Measurements from ENCODE around the gene CHRM1.

CHRM1 gene

GRCh38 chr11:62925745-62926679 is 4.8 kb upstream of the CHRM1 start:
- Histone ChIP-seq H3K56ac (ENCODE audit: low read length) (peak overlapping the region; percentile 71), H2BK15ac (replicated peaks; ENCODE audit: low read depth) (no peak overlapping the region), H2AK5ac (ENCODE audit: low read length) (no peak overlapping the region), H3K4ac (ENCODE audit: low read depth, low read length) (no peak overlapping the region), H4K5ac (ENCODE audit: low read length) (no peak overlapping the region), H2BK5ac (ENCODE audit: low read length) (no peak overlapping the region), H3K9ac (ENCODE audit: low read length) (peak overlapping the region; percentile 43), H3K4me2 (ENCODE audit: low read length) (peak overlapping the region; percentile 67), H3K27ac (ENCODE audit: low read depth, low read length) (no peak overlapping the region), H3K4me1 (ENCODE audit: control insufficient read depth, low read depth, low read length) (peaks cover 2% of the 10 kb centered on the region), H3K27me3 (ENCODE audit: insufficient read depth, low read length, poor library complexity) (peaks cover 24% of the 10 kb centered on the region), H3K23ac (ENCODE audit: low read length) (no peak overlapping the region), H4K8ac (ENCODE audit: low read depth, low read length) (no peak overlapping the region), H3K79me2 (ENCODE audit: control insufficient read depth, insufficient read depth, low read length) (no peaks in the 10 kb centered on the region), H3K36me3 (ENCODE audit: control insufficient read depth, insufficient read depth, low read length) (no peaks in the 10 kb centered on the region), H3K79me1 (ENCODE audit: low read length) (no peaks in the 10 kb centered on the region), H3K4me3 (ENCODE audit: low read length) (peak overlapping the region; percentile 37), H3K18ac (ENCODE audit: low read length) (no peak overlapping the region), H2BK120ac (ENCODE audit: low read depth, low read length) (no peak overlapping the region)
- WGBS (ENCODE audit: extremely low coverage, insufficient coverage, low lambda C conversion rate), result no CpG with 5 or more reads among the region's 71 CpGs
- peak; percentile 56 for DNase-seq

- Histone ChIP-seq H3K79me1 (ENCODE audit: low read length) (no peaks in the 10 kb centered on the region), H4K8ac (ENCODE audit: low read depth, low read length) (no peak overlapping the region), H3K23ac (ENCODE audit: low read length) (no peak overlapping the region), H2BK5ac (ENCODE audit: low read length) (no peak overlapping the region), H3K4ac (ENCODE audit: low read depth, low read length) (no peak overlapping the region), H2BK15ac (replicated peaks; ENCODE audit: low read depth) (no peak overlapping the region), H4K5ac (ENCODE audit: low read length) (no peak overlapping the region), H3K4me2 (ENCODE audit: low read length) (peak overlapping the region; percentile 67), H3K4me3 (ENCODE audit: low read length) (no peak overlapping the region), H2AK5ac (ENCODE audit: low read length) (no peak overlapping the region), H3K56ac (ENCODE audit: low read length) (no peak overlapping the region), H3K79me2 (ENCODE audit: control insufficient read depth, insufficient read depth, low read length) (no peaks in the 10 kb centered on the region), H3K27ac (ENCODE audit: low read depth, low read length) (no peak overlapping the region), H3K27me3 (ENCODE audit: insufficient read depth, low read length, poor library complexity) (peaks cover 24% of the 10 kb centered on the region), H2BK120ac (ENCODE audit: low read depth, low read length) (no peak overlapping the region), H3K36me3 (ENCODE audit: control insufficient read depth, insufficient read depth, low read length) (no peaks in the 10 kb centered on the region), H3K18ac (ENCODE audit: low read length) (no peak overlapping the region), H3K4me1 (ENCODE audit: control insufficient read depth, low read depth, low read length) (peaks cover 2% of the 10 kb centered on the region), H3K9ac (ENCODE audit: low read length) (no peak overlapping the region)
- DNase-seq, result peak; percentile 84
- WGBS (ENCODE audit: extremely low coverage, insufficient coverage, low lambda C conversion rate), result no CpG with 5 or more reads among the region's 14 CpGs
These were observed 4.1 kb upstream of the CHRM1 start for GRCh38 chr11:62925308-62925707.

DNA sequence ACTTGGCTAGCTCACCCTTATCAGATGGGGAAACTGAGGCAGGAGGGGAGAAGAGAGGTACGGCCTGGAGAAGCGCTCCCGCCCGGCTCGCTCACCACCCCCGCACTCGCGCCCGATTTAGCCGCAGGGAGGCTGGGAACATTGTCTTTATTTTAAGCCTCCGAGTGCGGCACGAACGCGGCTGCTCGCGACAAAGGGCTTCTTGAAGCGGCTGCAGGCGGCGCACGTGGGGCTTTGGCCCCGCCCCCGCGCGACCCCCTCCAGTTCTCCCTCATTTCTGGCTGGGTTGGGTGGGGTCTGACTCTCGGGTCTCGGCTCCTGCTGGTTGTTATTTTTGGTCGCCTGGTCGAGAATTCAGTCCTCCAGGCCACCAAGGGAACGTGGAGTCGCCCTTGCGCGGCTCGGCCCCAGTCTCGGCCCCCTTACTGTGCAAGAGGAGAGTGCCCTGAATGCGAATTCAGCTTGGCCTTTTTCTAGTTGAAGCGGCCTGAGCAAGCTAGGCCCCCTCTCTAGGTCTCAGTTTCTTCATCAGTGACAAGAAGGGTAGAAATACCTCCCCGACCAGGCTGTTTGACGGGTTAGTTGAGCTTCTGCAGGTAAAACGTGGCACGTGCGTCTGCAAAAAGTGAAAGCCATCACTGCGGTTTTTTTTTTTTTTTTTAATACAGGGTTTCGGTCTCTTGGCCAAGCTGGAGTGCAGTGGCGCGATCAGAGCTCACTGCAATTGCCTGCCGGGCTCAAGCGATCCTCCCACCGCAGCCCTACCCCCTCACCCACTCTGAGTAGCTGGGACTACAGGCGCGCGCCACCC is 2.6 kb upstream of the CHRM1 start:
- H4K5ac ChIP-seq (ENCODE audit: low read length), result no peak overlapping the region
- no peak overlapping the region for H4K8ac ChIP-seq (ENCODE audit: low read depth, low read length)
- peak overlapping the region; percentile 47 for H3K9ac ChIP-seq (ENCODE audit: low read length)
- H2BK5ac ChIP-seq (ENCODE audit: low read length), result no peak overlapping the region
- peaks cover 24% of the 10 kb centered on the region for H3K27me3 ChIP-seq (ENCODE audit: insufficient read depth, low read length, poor library complexity)
- no peak overlapping the region for H3K23ac ChIP-seq (ENCODE audit: low read length)
- no peaks in the 10 kb centered on the region for H3K79me1 ChIP-seq (ENCODE audit: low read length)
- no peak overlapping the region for H2AK5ac ChIP-seq (ENCODE audit: low read length)
- peak; percentile 36 for DNase-seq
- no peak overlapping the region for H3K27ac ChIP-seq (ENCODE audit: low read depth, low read length)
- H3K4ac ChIP-seq (ENCODE audit: low read depth, low read length), result no peak overlapping the region
- peak overlapping the region; percentile 78 for H3K56ac ChIP-seq (ENCODE audit: low read length)
- H3K4me3 ChIP-seq (ENCODE audit: low read length), result no peak overlapping the region
- H3K4me2 ChIP-seq (ENCODE audit: low read length), result peak overlapping the region; percentile 68
- H3K18ac ChIP-seq (ENCODE audit: low read length), result peak overlapping the region; percentile 10
- WGBS (ENCODE audit: extremely low coverage, insufficient coverage, low lambda C conversion rate), result no CpG with 5 or more reads among the region's 52 CpGs
- H3K79me2 ChIP-seq (ENCODE audit: control insufficient read depth, insufficient read depth, low read length), result no peaks in the 10 kb centered on the region
- H2BK15ac ChIP-seq (replicated peaks; ENCODE audit: low read depth), result no peak overlapping the region
- no peaks in the 10 kb centered on the region for H3K36me3 ChIP-seq (ENCODE audit: control insufficient read depth, insufficient read depth, low read length)
- no peak overlapping the region for H2BK120ac ChIP-seq (ENCODE audit: low read depth, low read length)
- peaks cover 2% of the 10 kb centered on the region for H3K4me1 ChIP-seq (ENCODE audit: control insufficient read depth, low read depth, low read length)

DNA sequence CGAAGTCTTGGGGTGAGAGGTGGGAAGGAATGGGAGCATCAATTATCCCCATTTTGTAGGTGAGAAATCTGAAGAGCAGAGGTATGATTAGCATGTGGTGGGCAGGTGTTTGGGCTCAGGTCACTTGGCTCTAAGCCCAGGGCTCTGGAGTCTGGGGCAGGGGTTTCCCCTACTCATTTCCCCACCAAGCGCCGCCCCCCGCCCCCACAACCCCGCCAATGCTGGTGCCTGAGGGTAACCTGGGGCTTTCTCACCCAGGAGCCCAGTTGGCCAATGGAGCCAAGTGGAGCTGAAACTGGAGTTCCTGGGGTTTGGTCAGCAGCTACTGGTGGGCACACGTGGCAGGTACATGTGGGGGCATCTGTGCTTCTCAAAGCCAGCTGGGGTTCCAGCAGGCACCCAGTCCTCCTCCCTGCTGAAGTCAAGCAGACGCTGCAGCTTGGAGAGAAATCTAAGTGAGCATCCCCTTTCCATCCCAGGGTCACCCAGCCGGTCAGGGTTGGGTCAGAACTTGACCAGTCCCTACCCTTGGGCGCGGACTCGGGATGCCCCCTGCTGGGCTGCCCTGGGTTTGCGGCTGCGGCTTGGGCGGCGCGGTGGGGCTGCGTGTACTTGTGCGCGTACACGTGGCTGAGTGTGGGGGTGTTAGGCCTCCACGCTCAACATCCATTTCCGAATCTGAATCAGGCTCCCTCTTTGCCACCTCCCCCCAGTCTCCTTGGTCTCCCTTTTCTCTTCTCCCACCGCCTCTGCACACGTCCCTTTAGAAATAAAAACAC is 1.7 kb upstream of the CHRM1 start:
- peak; percentile 40 for DNase-seq
- peak overlapping the region; percentile 20 for H3K4me2 ChIP-seq (ENCODE audit: low read length)
- no peak overlapping the region for H3K9ac ChIP-seq (ENCODE audit: low read length)
- H3K18ac ChIP-seq (ENCODE audit: low read length), result no peak overlapping the region
- H2BK15ac ChIP-seq (replicated peaks; ENCODE audit: low read depth), result no peak overlapping the region
- H3K36me3 ChIP-seq (ENCODE audit: control insufficient read depth, insufficient read depth, low read length), result no peaks in the 10 kb centered on the region
- H3K79me1 ChIP-seq (ENCODE audit: low read length), result no peaks in the 10 kb centered on the region
- H4K5ac ChIP-seq (ENCODE audit: low read length), result no peak overlapping the region
- peaks cover 2% of the 10 kb centered on the region for H3K4me1 ChIP-seq (ENCODE audit: control insufficient read depth, low read depth, low read length)
- WGBS (ENCODE audit: extremely low coverage, insufficient coverage, low lambda C conversion rate), result no CpG with 5 or more reads among the region's 24 CpGs
- H3K27ac ChIP-seq (ENCODE audit: low read depth, low read length), result no peak overlapping the region
- H3K27me3 ChIP-seq (ENCODE audit: insufficient read depth, low read length, poor library complexity), result peaks cover 24% of the 10 kb centered on the region
- H2BK5ac ChIP-seq (ENCODE audit: low read length), result no peak overlapping the region
- no peaks in the 10 kb centered on the region for H3K79me2 ChIP-seq (ENCODE audit: control insufficient read depth, insufficient read depth, low read length)
- H2AK5ac ChIP-seq (ENCODE audit: low read length), result no peak overlapping the region
- H3K23ac ChIP-seq (ENCODE audit: low read length), result no peak overlapping the region
- no peak overlapping the region for H3K4ac ChIP-seq (ENCODE audit: low read depth, low read length)
- H2BK120ac ChIP-seq (ENCODE audit: low read depth, low read length), result no peak overlapping the region
- H3K56ac ChIP-seq (ENCODE audit: low read length), result peak overlapping the region; percentile 78
- no peak overlapping the region for H4K8ac ChIP-seq (ENCODE audit: low read depth, low read length)
- no peak overlapping the region for H3K4me3 ChIP-seq (ENCODE audit: low read length)

GRCh38 chr11:62922189-62922589 is 1.0 kb upstream of the CHRM1 start:
- WGBS (ENCODE audit: extremely low coverage, insufficient coverage, low lambda C conversion rate), result no CpG with 5 or more reads among the region's 4 CpGs
- no peak overlapping the region for H3K4me2 ChIP-seq (ENCODE audit: low read length)
- no peak overlapping the region for H2BK120ac ChIP-seq (ENCODE audit: low read depth, low read length)

More at GRCh38 chr11:62922189-62922589, 1.0 kb upstream of the CHRM1 start:
- Histone ChIP-seq H3K4me3 (ENCODE audit: low read length) (no peak overlapping the region), H3K79me2 (ENCODE audit: control insufficient read depth, insufficient read depth, low read length) (no peaks in the 10 kb centered on the region), H3K18ac (ENCODE audit: low read length) (no peak overlapping the region), H3K56ac (ENCODE audit: low read length) (no peak overlapping the region), H3K4ac (ENCODE audit: low read depth, low read length) (no peak overlapping the region), H3K23ac (ENCODE audit: low read length) (no peak overlapping the region), H4K8ac (ENCODE audit: low read depth, low read length) (no peak overlapping the region), H2AK5ac (ENCODE audit: low read length) (no peak overlapping the region), H3K9ac (ENCODE audit: low read length) (no peak overlapping the region), H2BK15ac (replicated peaks; ENCODE audit: low read depth) (no peak overlapping the region), H3K79me1 (ENCODE audit: low read length) (no peaks in the 10 kb centered on the region), H3K4me1 (ENCODE audit: control insufficient read depth, low read depth, low read length) (peaks cover 2% of the 10 kb centered on the region), H3K36me3 (ENCODE audit: control insufficient read depth, insufficient read depth, low read length) (no peaks in the 10 kb centered on the region), H4K5ac (ENCODE audit: low read length) (no peak overlapping the region), H2BK5ac (ENCODE audit: low read length) (no peak overlapping the region), H3K27me3 (ENCODE audit: insufficient read depth, low read length, poor library complexity) (peaks cover 18% of the 10 kb centered on the region), H3K27ac (ENCODE audit: low read depth, low read length) (no peak overlapping the region)
- DNase-seq, result no peak
